ENCODE results near the gene VOPP1.
"Not testable (repeated sequence)": the region's sequence is repeated elsewhere in the genome, so short reads cannot be mapped to it uniquely, and the experiment has no call there.

Gene VOPP1

DNA sequence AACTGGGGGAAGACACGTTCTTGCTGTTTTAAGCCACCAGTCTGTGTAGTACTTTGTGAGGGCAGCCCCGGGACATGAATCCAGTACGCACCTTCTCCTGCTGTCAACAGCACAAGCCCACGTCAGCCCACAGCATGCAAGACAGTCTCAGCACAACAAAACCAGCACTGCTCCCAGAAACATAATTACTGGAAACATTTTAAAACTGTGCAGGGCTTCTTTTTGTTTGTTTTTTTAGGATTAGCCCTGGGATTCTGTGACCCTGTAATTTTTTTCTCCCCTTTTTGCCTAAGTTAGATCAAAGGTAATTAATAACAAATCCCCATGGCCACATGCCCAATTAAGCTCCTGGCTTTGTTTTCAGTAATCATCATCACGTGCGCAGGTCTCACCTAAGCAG lies 87.5 kb downstream of the VOPP1 start:
- DNase-seq = no peak

DNA sequence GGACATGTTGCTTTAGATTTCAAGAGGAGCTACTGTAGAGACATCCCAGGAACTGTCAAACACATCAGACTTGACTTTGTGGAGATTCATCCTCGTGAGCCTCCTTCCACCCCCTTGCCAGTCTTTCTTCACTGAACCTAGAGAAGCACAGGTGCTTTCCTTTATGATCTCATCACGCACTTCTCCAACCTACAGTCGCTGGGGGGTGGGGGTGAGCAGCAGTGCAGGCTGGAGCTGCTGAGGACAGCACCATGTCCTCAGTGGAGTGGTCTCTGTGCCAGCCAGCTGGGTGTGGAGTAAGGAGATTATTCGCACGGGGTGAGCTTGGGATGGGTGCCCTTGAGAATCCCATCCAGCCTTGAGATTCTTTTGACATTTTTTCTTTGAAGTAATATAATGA lies 88.1 kb downstream of the VOPP1 start:
- DNase-seq = no peak

DNA sequence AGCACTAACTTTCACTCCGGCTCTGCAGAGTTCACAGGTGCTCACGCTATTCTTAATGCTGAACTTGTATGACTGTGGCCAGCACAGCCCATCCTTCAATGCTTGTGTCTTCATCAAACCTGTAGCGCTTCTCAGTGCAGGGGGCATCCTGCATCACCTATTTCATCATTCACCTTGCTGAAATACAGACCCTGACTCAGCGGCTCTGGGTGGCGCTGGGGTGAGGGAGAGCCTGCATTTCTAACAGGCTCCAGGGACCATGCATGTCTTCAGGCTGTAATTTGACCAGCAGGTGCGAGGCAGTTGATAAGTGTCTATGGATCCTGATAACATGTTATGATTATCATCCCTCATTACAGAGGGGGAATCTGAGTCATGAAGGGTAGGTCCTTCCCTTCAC lies 89.3 kb downstream of the VOPP1 start:
- no peak for DNase-seq

DNA sequence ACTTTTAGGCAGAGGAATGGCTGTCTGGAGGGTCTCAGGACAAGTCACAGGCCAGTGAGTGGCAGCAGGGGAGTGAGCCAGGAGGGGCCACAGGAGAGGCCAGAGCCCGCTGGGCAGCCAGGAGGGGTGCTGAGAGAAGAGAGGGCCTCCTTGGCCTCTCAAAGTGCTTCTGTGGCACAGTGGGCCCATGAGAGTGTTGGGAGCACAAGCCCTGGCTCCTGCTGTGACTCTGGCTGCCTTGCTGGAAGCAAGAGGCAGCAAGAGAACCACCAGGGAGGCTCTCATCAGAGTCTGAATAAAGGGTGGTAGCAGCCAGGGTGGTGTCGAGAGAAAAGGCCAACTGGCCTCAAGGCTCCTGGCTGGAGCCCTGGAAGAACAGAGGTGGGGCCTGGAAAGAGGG lies 91.1 kb downstream of the VOPP1 start:
- DNase-seq = no peak

DNA sequence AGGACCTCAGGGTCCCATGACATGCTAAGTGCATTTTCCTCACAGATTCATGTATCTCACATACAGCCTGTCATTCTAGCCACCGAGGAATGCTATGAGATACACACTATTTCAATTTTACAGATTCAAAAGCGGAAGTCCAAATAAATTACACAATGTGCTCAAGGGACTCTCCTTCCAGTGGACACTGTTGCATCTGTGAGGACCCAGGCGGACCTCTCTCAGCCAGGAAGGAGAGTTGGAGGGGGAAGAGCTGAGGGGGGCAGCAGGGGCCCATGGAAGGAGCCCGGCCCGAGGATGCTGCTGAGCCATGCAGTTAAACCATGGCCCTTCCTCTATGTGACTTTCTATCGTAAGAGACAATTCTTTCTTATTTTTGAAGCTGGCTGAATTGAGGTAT lies 93.6 kb downstream of the VOPP1 start:
- no peak for DNase-seq

DNA sequence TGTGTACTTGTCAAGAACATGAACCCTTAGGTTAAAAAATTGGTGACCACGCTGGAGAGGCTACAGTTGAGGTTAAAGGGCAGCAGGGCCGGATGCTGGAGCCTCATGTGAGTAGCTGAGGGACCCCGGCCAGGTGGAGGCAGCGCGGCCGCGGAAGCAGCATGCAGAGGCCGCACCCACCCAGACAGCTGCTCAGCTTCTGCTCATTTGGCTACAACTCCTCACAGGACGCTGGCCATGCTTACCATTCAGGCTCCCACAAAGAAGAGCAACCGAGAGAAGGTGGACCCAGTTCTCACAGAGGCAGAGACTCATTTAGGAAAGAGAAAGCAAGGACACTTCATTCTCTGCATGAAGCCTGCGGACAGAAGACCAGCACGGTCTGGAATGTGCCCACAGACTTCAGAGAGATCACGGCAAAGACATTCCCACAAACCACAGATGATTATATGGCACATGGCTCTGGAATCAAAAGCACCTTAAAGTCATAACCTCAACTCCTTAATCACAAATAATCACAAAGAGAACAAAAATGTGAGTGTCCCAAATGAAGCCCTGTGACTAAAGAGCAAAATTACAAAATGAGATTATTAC lies 94.4 kb downstream of the VOPP1 start:
- DNase-seq = no peak

DNA sequence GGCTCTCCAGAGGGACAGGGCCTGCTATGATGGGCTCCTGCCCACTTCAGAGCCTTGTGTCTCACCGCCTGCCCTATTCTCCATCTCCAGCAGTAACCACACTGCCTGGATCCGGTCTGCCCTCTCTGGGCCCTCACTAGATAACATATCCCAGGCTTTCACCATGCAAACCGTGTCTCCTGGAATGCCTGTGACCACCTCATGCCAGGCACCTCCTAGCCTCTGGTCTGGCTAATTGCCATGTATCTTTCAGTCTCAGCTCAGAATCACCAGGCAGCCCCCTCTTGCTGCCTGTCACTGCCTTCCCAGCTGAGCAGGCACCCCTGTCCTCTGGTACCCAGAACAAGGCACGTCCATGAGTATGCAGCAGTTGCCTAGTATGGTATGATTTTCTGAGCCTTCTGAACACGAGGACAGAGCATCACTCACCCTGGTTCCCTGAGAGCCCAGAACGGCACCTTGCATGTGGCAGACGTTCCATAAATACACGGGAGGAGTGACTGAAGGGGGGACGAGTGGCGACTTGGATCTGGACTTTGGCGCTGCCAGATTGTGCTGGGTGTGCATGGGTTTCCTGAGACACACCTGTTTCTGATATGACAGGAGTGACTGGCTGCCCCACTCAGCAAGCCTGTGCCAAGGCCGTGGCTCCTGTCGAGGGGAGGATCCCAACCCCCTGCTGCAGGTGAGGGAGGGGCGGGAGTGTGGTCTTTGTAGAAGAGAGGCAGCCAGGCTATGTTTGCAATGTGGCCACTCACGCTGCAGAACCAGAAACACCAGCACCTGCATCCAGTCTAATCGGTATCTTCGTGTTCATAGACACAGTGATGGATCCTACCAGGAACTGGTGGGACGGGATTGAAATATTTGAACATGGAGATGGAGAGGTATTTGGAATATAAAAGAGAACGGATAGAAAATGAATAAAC lies 95.2 kb downstream of the VOPP1 start:
- DNase-seq = no peak

DNA sequence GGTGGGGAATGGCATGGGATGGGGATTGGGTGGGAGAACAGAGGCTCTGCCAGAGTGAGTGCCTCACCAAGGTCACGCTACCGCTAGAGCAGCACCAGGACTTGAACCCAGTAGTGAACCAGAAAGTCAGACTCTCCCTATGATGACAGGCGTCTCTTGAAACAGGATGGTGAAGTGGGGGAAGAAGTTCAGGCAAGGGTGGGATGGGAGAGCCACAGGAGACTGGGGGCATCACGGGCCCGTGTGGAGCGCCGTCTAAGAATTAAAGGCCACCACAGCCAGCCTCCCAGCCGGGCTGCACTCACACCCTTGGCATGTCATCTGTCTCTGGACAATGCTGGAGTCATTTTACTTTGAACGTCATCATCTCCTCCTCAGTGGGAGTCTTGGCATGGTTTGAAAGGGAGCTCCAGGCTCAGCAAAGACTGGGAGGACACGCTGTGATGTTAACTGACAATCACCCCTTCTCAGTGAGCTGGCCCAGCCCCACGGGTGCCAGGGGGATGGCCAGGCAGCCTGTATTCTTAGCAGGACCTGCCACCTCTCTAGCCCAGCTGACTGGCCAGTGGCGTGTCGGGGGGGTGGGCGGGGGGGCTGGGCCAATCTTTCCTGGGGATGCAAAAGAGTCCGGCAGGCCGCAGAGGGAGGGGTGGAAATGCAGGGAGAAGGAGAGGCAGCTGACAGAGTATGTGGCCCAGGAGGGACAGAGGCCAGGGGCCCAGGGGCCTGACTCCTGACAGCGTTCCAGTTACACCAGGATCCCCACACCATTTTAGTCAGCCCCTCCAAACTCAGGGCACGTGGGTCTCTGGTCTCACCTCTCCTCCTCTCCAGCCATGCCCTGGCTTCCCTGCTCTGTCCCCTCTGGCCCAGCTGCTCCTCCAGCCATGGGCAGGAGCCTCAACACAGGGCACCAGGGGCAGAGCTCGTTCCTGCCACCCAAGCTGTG lies 96.2 kb downstream of the VOPP1 start:
- DNase-seq = no peak

DNA sequence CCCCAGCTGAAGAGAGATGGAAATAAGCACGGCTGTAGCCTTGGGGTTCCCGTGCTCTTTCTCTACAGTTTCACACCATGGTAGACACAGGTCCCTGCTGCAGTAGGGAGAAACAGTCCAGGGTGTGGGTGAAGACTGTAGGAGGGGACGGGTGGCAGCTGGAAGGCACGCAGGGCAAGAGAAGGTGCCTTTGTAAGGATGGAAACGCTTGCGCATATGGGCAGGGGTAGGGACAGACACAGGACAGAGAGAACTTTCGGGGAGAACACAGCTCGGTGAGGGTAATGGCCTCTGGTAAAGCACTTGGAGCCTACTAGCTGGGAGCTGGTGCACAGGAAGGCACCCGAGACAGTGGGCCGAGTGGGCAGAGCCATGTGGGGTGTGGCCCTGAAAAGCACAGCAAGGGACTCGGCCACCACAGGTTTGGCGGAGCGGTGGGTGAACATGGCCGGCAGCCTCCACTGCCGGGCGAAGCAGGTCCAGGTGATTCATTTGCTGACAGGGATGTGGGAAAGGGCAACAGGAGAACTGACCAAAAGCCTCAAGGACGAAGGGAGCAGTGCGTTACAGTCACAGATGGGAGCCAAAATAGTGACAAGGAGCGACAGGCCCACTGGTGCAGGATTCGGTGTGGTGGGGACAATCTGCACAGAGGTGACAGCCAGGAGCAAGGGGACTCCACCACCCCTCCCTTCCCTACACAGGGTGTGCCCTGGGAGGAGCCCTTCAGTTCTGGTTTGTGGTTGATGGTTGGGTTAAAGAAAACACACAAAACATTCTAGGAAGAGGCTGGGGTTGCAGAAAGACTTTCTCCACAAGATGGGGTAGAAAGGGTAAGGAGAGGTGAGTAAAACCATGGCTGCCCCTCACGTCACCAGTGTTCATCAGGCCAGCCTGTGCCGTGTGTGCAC lies 97.1 kb downstream of the VOPP1 start:
- no peak for DNase-seq

DNA sequence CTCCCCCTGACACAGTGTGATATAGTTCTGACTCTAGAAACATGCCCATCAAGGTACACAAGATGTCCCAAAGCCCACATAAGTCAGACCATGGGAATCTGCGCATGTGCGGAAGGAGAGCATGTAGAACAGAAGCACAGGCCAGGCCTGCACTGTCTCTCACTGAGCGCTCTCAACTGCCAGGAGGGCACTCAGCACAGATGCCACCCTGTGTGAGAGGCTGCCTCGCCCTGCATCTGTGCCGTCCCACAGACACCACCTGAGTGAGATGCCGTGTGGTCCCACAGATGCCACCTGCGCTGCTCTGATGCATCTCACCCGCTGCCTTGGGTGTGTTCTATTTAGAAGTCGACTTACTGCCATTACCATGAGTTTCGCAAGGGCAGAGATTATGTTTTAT lies 98.4 kb downstream of the VOPP1 start:
- DNase-seq = no peak

DNA sequence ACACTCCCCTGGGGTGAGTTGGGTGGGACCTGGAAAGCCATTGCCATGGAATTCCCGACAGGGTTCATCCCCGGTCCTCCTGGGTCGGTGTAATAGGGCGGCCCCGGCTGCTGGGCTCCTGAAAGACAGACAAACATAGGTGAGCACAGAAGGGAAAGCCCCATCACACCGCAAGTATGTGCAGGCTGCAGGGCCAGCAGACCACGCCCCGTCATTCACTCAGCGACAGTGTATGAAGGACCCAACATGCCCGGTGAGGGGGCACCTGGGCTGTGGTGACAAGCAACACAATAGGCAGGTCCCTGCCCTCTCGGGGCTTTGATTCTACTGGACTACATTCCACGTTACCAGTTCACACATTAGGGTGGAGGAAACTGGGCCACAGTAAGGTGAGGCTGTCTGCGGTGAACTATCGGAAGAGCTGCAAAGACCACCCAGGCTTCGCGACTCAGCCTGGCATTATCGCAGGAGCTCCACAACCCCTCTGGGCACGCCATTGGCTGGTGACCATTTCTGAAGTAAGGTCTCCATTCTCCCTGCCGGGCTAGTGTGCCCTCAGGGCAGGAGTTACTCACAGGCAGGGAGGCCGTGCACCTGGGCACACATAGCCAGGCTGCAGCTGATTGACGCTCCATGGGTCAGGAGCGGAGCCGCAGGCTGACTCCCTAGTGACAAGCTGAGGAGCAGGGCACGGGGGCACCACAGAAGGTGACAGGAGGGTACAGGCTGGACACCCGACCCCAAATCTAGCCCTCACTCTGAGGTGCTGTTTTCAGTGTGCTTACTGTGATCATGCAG lies 99.2 kb downstream of the VOPP1 start:
- no peak for DNase-seq

DNA sequence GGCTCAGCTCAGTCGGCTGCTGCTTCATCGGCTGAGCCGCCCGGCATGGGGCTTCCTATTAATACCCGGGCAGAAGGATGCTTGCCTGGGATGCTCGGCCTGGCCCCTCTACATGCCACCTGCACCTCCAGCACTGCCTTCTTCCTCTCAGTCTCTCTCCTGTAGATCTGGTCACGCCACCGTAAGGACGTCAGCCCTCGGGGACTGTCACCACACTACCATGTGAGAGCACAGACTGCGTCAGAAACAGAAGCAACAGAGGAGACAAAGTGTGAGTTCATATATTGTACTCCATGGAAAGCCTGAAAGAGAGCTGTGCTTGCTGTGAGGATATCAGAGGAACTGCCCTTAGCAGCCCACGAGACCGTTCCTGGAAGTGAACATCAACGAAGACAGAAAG lies 99.9 kb downstream of the VOPP1 start:
- DNase-seq = not testable (repeated sequence)

DNA sequence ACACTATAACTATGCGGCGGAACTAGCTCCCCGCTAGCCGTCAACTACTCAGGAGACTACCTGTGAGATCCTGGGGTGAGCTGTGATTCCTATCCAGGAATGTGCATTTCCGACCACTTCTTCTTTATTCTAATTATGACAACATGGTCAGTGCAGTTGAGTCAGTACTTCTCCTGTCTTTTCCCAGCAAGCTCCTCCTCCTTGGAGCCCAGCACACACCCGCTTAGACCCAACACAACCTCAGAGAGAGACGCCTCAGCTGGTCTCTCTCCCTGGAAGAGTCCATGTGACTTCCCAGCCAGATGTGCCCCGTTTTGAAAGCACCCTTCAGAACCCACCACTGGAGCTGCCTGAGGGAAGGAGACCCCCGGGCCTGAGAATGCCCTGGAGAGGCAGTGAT lies 100.7 kb downstream of the VOPP1 start:
- DNase-seq = not testable (repeated sequence)

DNA sequence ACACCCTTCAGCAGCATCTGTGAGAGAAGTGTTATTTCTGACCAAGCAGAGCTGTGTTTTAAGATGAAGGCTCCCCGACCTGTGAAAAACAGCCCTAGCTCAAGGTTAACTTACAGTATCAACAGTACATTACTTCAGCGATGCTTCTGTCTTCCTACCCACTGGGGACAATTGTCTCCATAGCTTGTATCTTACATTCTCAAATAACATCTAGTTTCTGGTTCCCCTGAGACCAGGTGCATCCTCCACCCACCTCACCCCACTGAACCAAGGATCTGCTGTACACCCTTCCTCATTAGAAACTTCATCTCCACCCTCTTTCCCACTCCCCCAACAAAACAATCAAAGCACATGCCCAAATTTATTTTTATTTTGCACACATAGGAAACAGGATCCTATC lies 102.0 kb downstream of the VOPP1 start:
- DNase-seq = no peak

DNA sequence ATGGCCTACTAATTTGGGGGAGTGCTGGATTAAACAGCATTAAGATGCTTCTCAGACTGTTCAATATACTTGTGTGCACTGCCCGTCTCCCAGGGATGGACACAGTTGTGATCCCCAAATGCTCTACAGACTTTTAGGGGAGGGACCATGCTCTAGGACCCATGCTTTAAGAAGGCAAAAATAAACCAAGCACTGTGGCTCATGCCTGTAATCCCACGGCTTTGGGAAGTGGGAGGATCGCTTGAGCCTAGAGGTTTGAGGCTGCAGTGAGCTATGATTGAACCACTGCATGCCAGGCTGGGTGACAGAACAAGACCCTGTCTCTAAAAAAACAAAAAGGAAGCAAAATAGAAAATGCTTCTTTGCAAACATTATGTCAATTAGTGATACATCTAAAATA lies 102.6 kb downstream of the VOPP1 start:
- DNase-seq = no peak

DNA sequence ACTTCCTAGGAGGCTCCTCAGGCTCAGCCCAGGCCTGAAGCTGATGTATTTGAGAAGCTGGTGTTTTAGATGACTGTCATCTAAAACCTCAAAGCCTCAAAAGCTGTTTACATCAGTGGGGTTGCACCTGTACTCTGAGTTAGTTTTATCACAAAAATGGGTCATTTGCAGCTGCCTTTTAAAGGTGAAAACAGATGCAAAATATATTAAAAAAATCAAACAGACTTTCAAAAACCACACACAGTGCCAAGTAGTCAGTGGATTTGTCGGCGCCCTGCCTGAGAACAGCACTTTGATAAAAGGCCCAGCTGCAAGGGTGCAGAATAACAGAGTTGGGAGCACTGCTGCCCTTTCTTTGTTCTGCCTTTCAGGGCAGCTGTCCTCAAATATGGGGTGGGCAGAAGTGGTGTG lies 103.0 kb downstream of the VOPP1 start:
- DNase-seq = no peak

DNA sequence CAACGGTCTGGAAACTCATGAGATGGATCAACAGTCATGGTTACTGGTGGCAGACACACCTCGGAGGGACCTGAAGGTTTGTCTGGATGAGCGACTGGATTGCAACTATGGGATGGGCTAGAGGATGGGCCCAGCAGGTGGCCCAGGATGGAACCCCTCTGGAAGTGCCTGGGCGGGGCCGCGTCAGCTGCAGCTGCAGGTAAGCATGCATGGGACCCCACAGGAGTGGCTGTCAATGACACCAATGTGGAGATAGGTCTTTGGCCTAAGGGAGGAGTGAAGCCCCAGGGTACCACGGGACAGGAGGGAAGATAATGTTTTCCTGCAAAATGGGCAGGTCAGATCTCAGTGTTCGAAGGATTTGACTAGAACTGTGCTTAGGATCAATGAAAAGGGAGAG lies 103.8 kb downstream of the VOPP1 start:
- no peak for DNase-seq

DNA sequence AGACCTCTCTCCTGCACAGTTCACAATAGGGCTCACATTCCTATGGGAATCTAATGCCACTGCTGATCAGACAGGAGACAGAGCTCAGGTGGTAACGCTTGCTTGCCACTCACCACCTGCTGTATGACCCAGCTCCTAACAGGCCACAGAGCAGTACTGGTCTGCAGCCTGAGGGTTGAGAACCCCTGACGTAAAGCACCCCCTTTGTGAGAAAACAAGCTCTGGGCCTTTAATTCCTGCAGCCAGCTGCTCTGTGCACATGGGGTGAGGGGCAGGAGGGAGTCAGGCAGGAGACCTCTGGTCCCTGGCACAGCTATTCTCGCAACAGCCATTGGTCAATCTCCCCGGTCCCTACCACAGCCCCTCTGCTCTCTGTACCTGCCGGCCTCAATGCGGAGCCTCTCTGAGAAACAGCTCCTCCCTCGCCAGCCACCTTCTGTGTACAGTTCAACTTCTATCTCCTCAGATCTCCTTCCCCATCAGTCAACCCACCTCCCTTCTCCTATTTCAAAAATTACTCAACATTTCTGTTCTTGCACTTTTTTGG lies 105.2 kb downstream of the VOPP1 start:
- DNase-seq = no peak

DNA sequence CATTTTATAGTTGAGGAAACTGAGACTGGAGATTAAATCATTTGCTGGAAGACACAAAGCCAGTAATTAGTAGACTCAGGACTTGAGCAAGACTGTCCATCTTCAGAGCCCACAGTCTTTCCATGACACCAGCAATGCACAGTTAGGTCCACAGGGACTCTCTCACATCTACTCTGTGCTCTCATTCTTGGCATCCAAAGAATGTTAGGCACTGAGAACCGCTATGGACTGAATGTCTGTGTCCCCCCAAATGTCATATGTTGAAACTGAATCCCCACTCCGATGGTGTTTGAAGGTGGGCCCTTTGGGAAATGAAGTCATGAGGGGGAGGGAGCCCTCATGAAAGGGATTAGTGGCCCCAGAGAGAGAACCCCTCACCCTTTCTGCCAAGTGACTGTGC lies 106.6 kb downstream of the VOPP1 start:
- no peak for DNase-seq

DNA sequence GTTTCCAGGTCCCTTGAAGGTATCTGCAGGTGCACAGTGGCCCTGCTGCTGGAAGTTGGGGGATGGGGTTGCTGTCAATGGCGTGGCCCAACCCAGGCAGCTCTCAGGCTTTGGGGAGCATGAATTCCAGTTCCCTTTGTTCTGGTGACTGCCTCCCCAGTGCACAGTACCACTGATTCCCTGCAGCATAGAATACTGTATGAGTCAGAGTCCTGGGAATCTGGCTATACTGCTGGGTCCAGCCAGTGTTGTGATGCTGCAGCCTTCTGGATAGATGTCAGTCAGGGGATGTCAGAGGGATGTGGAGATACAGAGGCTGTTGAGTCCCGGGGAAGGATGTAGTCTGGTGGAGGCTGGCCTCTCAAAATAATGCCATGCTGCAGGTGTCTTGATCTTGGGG lies 107.9 kb downstream of the VOPP1 start:
- no peak for DNase-seq

DNA sequence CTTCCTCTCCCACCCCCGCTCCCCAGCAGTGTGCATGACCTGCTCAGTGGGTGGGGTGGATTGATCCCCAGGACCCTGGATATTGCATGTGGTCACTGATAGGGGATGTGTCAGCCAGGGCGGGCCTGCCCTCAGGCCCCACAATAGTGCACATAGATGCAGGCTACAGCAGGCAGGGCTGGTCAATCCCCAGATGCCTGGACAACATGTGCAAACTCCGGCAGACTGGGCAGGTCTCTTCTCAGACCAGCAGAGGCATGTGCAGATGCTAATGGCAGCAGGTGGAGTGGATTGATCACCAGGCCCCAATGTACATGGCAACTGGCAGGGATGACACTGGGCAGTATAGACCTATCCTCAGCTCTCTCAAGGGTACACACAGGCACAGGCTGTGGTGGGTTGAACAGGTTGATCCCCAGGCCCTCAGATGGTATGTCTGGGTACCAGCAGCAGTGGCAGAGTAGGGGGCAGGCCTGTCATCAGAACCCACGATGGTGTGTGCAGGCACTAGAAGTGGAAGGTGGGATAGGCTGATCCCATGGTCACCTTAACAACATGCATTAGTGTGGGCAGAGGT lies 108.5 kb downstream of the VOPP1 start:
- no peak for DNase-seq
